Naive B cell (primary cell): ENCODE results near the gene TRA2A. TPM values are rescaled to one million over a fixed set of nuclear protein-coding genes. Genes with fewer than 3 reads are reported as not detected.

Experiments used
- ATAC-seq, 2 donors: fragments of 150-1000 bp; cut with Tn5 transposase; 2 replicates each; pipeline ENCODE4 v1.10.0; 2021; ENCODE audit warnings: low read depth in 2 of 2, mild to moderate bottlenecking in 2 of 2, moderate library complexity in 2 of 2
- DNase-seq: peaks from one replicate; pipeline ENCODE4 v3.0.0; 2022
- H3K27ac Mint-ChIP-seq, 6 donors: one replicate each; pipeline ENCODE4 v1.8.0; 2020 to 2022; ENCODE audit warnings: mild to moderate bottlenecking in 6 of 6, mixed read lengths in 6 of 6, moderate library complexity in 5 of 6, inconsistent platforms in 2 of 6
- H3K27me3 Mint-ChIP-seq, 3 donors: one replicate each; pipeline ENCODE4 v1.8.0; 2021 to 2022; ENCODE audit warnings: mixed read lengths in 3 of 3, mild to moderate bottlenecking in 1 of 3
- H3K36me3 Mint-ChIP-seq, 2 donors: one replicate each; pipeline ENCODE4 v1.8.0; 2020 to 2022; ENCODE audit warnings: mixed read lengths in 2 of 2, inconsistent platforms in 1 of 2, mild to moderate bottlenecking in 1 of 2
- H3K4me1 Mint-ChIP-seq, 3 donors: one replicate each; pipeline ENCODE4 v1.8.0; 2020 to 2022; ENCODE audit warnings: mixed read lengths in 3 of 3, inconsistent platforms in 1 of 3, mild to moderate bottlenecking in 1 of 3, moderate library complexity in 1 of 3
- H3K4me3 Mint-ChIP-seq, 8 donors: one replicate each; pipeline ENCODE4 v1.8.0; 2020 to 2022; ENCODE audit warnings: mild to moderate bottlenecking in 8 of 8, mixed read lengths in 8 of 8, moderate library complexity in 8 of 8, inconsistent platforms in 2 of 8
- H3K9me3 Mint-ChIP-seq, 7 donors: one replicate each; pipeline ENCODE4 v1.8.0; 2020 to 2022; ENCODE audit warnings: mixed read lengths in 7 of 7, mild to moderate bottlenecking in 5 of 7, inconsistent platforms in 2 of 7, moderate library complexity in 1 of 7
- polyA plus RNA-seq, 6 donors: library from polyadenylated mRNA; unstranded; fragments of 300-500 nt; fragmentation: Illumina TruSeq; gene quantifications; one replicate each; pipeline ENCODE4 v1.2.3, GENCODE V29; 2021; ENCODE audit warnings: low read depth in 6 of 6

TRA2A gene
- polyA plus RNA-seq, 6 donors from 2014 or later, result 47.2 to 82.3 (median 55.9) TPM

GRCh38 chr7:23487670-23488069 is 44.1 kb downstream of the TRA2A start:
- peaks cover 0 to 15% (median 14%) of the 10 kb centered on the region in 3 donors for H3K27me3 Mint-ChIP-seq
- no peaks in the 10 kb centered on the region for H3K36me3 Mint-ChIP-seq
- no peak for ATAC-seq
- DNase-seq, result no peak
- peak overlapping the region in 1 of 6 donors; percentile 74 for H3K27ac Mint-ChIP-seq
- H3K4me3 Mint-ChIP-seq, result no peak overlapping the region
- peaks cover 0 to 13% (median 5%) of the 10 kb centered on the region in 3 donors for H3K4me1 Mint-ChIP-seq
- H3K9me3 Mint-ChIP-seq, result no peaks in the 10 kb centered on the region

- Mint-ChIP-seq H3K36me3 (peaks cover 0 to 3% of the 10 kb centered on the region in 2 donors), H3K27me3 (peaks cover 14 to 28% (median 26%) of the 10 kb centered on the region in 3 donors), H3K9me3 (peaks cover 0 to under 1% (median 0%) of the 10 kb centered on the region in 7 donors), H3K27ac (peak overlapping the region in 1 of 6 donors; percentile 67), H3K4me1 (peaks cover 0 to 12% (median 5%) of the 10 kb centered on the region in 3 donors), H3K4me3 (peak overlapping the region in 1 of 8 donors; percentile 10)
- ATAC-seq (no peak), DNase-seq (no peak)
These were observed 45.6 kb downstream of the TRA2A start for GRCh38 chr7:23486002-23486773.

GRCh38 chr7:23482686-23483085 is 49.1 kb downstream of the TRA2A start:
- Mint-ChIP-seq H3K27me3 (peaks cover 29 to 50% (median 42%) of the 10 kb centered on the region in 3 donors), H3K27ac (no peak overlapping the region), H3K9me3 (peaks cover 0 to 3% (median 0%) of the 10 kb centered on the region in 7 donors), H3K4me3 (no peak overlapping the region), H3K36me3 (peaks cover 0 to 5% of the 10 kb centered on the region in 2 donors), H3K4me1 (no peaks in the 10 kb centered on the region)
- DNase-seq, result no peak
- no peak for ATAC-seq

GRCh38 chr7:23477962-23478866 is 53.6 kb downstream of the TRA2A start:
- Mint-ChIP-seq H3K4me3 (no peak overlapping the region), H3K36me3 (peaks cover 7 to 10% of the 10 kb centered on the region in 2 donors), H3K27me3 (peaks cover 51 to 59% (median 54%) of the 10 kb centered on the region in 3 donors), H3K9me3 (peaks cover 0 to 10% (median 3%) of the 10 kb centered on the region in 7 donors), H3K4me1 (peaks cover 4 to 12% (median 7%) of the 10 kb centered on the region in 3 donors), H3K27ac (no peak overlapping the region)
- ATAC-seq (no peak), DNase-seq (no peak)

- ATAC-seq, result no peak
- no peak for DNase-seq
- Mint-ChIP-seq H3K9me3 (peaks cover 0 to 13% (median 3%) of the 10 kb centered on the region in 7 donors), H3K4me1 (peaks cover 4 to 12% (median 7%) of the 10 kb centered on the region in 3 donors), H3K4me3 (no peak overlapping the region), H3K27me3 (peaks cover 49 to 57% (median 57%) of the 10 kb centered on the region in 3 donors), H3K36me3 (peaks cover 7 to 10% of the 10 kb centered on the region in 2 donors), H3K27ac (no peak overlapping the region)
These were observed 54.7 kb downstream of the TRA2A start for GRCh38 chr7:23477157-23477499.

- peak overlapping the region in 1 of 8 donors; percentile 45 for H3K4me3 Mint-ChIP-seq
- no peak overlapping the region for H3K27ac Mint-ChIP-seq
- peaks cover 47 to 55% (median 54%) of the 10 kb centered on the region in 3 donors for H3K27me3 Mint-ChIP-seq
- H3K9me3 Mint-ChIP-seq, result peaks cover 0 to 15% (median 3%) of the 10 kb centered on the region in 7 donors
- DNase-seq (no peak), ATAC-seq (no peak)
- H3K4me1 Mint-ChIP-seq, result peaks cover 6 to 14% (median 8%) of the 10 kb centered on the region in 3 donors
- peaks cover 7 to 10% of the 10 kb centered on the region in 2 donors for H3K36me3 Mint-ChIP-seq
These were observed 55.3 kb downstream of the TRA2A start for GRCh38 chr7:23476286-23477156.

- peak overlapping the region in 1 of 8 donors; percentile 70 for H3K4me3 Mint-ChIP-seq
- peak overlapping the region in 1 of 6 donors; percentile 79 for H3K27ac Mint-ChIP-seq
- peaks cover 49 to 56% (median 54%) of the 10 kb centered on the region in 3 donors for H3K27me3 Mint-ChIP-seq
- ATAC-seq (no peak), DNase-seq (no peak)
- H3K36me3 Mint-ChIP-seq, result peaks cover 5 to 7% of the 10 kb centered on the region in 2 donors
- H3K4me1 Mint-ChIP-seq, result peaks cover 13 to 21% (median 15%) of the 10 kb centered on the region in 3 donors
- peaks cover 0 to 18% (median 3%) of the 10 kb centered on the region in 7 donors for H3K9me3 Mint-ChIP-seq
These were observed 56.3 kb downstream of the TRA2A start for GRCh38 chr7:23475576-23475839.

GRCh38 chr7:23474829-23475575 is 56.8 kb downstream of the TRA2A start:
- no peak for DNase-seq

GRCh38 chr7:23474094-23474828 is 57.5 kb downstream of the TRA2A start:
- peaks cover 5 to 7% of the 10 kb centered on the region in 2 donors for H3K36me3 Mint-ChIP-seq
- H3K4me1 Mint-ChIP-seq, result peaks cover 20 to 28% (median 22%) of the 10 kb centered on the region in 3 donors
- H3K27me3 Mint-ChIP-seq, result peaks cover 56 to 58% (median 57%) of the 10 kb centered on the region in 3 donors
- H3K9me3 Mint-ChIP-seq, result peaks cover 0 to 18% (median 3%) of the 10 kb centered on the region in 7 donors
- H3K4me3 Mint-ChIP-seq, result peak overlapping the region; percentile 62 to 84 (median 74)
- peak overlapping the region in 3 of 6 donors; percentile 63 to 95 (median 79) for H3K27ac Mint-ChIP-seq
- DNase-seq (no peak), ATAC-seq (peak; percentile 24 to 31)

More at GRCh38 chr7:23474829-23475575, 56.8 kb downstream of the TRA2A start:
- H3K36me3 Mint-ChIP-seq, result peaks cover 5 to 7% of the 10 kb centered on the region in 2 donors
- no peak for ATAC-seq
- peak overlapping the region; percentile 62 to 84 (median 74) for H3K4me3 Mint-ChIP-seq
- peaks cover 0 to 18% (median 3%) of the 10 kb centered on the region in 7 donors for H3K9me3 Mint-ChIP-seq
- H3K27ac Mint-ChIP-seq, result peak overlapping the region in 4 of 6 donors; percentile 63 to 95 (median 73)
- H3K4me1 Mint-ChIP-seq, result peaks cover 18 to 26% (median 20%) of the 10 kb centered on the region in 3 donors
- H3K27me3 Mint-ChIP-seq, result peaks cover 54 to 56% (median 56%) of the 10 kb centered on the region in 3 donors

GRCh38 chr7:23473844-23474093 is 58.0 kb downstream of the TRA2A start:
- Mint-ChIP-seq H3K27ac (no peak overlapping the region), H3K9me3 (peaks cover 0 to 18% (median 3%) of the 10 kb centered on the region in 7 donors), H3K4me1 (peaks cover 20 to 29% (median 25%) of the 10 kb centered on the region in 3 donors), H3K4me3 (peak overlapping the region in 1 of 8 donors; percentile 62), H3K27me3 (peaks cover 52 to 56% (median 52%) of the 10 kb centered on the region in 3 donors), H3K36me3 (peaks cover 5 to 7% of the 10 kb centered on the region in 2 donors)
- DNase-seq, result no peak
- ATAC-seq, result no peak

- Mint-ChIP-seq H3K27ac (peak overlapping the region in 4 of 6 donors; percentile 64 to 91 (median 80)), H3K4me1 (peaks cover 22 to 32% (median 31%) of the 10 kb centered on the region in 3 donors), H3K36me3 (peaks cover 5 to 7% of the 10 kb centered on the region in 2 donors), H3K27me3 (peaks cover 51 to 55% (median 51%) of the 10 kb centered on the region in 3 donors), H3K4me3 (peak overlapping the region in 6 of 8 donors; percentile 15 to 67 (median 48)), H3K9me3 (peaks cover 0 to 18% (median 3%) of the 10 kb centered on the region in 7 donors)
- ATAC-seq, result no peak
- no peak for DNase-seq
These were observed 58.6 kb downstream of the TRA2A start for GRCh38 chr7:23472956-23473843.
